AG09309 (cell line): ENCODE results near the gene OR6T1.

Source experiments
- DNase-seq: peaks from one replicate; pipeline ENCODE4 v3.0.0-alpha.2; 2010; ENCODE audit warnings: low read depth
- H3K4me3 ChIP-seq: 2 replicates; pipeline ENCODE4 v1.5.1; 2011; ENCODE audit warnings: mild to moderate bottlenecking, low read depth, low read length, moderate library complexity; ENCODE audit not compliant: control insufficient read depth
- CTCF ChIP-seq: IDR thresholded peaks from 2 replicates; pipeline ENCODE4 v1.5.1; 2011; ENCODE audit warnings: mild to moderate bottlenecking, low read depth, low read length, inconsistent platforms; ENCODE audit not compliant: insufficient read depth, control insufficient read depth; ENCODE audit errors: missing control alignments

Gene OR6T1

DNA sequence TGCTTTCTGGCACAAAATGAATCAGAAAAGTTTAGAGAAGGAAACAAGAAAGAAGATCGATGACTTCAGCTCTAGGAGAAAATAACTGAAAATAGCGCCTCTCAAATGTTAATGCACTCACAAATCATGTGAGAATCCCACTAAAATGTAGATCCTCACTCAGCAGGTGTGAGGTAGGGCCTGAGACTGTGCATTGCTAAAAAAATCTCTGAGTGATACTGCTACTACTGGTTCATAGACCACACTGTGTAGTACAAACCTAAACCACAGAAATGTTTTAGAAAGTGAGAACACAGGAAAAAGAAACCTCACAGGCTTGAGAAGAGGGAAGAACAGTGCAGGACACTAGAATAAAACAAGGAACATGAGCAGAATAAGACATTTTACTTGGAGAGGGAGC lies 39.7 kb downstream of the OR6T1 start:
- DNase-seq: no peak
- TF ChIP-seq CTCF: no peak
- H3K4me3 ChIP-seq: no peak overlapping the region

- TF ChIP-seq CTCF: no peak
- H3K4me3 ChIP-seq: no peak within 1 kb of the TSS
- no peak for DNase-seq
Observed at GRCh38 chr11:123901867-123902266, 41.8 kb downstream of the OR6T1 start, which contains the start of gene OR8D4. Gene OR8D4 (plus strand): TSS chr11:123902167. CDS start chr11:123906432, 4,265 bp downstream.

DNA sequence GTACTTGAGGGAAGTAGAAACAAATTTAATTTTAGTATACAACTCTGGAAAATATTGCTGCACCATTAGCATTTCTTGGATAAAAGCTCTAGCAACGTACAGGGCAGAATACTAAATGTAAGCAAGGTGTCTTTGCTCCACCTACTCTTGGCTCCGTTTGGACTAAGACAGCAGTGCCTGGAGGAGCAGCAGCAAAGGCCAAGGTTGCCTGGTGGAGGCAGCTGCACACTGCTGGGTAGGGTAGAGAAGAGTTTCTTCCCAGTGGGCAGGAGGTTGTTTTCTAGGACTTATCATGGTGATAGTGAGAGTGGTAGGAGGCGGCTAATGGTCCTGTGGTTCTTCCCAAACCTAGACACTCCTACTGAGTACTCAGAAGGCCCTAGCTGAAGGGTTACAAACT lies 43.8 kb downstream of the OR6T1 start:
- DNase-seq: no peak
- TF ChIP-seq CTCF: no peak
- no peak overlapping the region for H3K4me3 ChIP-seq
